GM18520 (cell line): ENCODE results near the gene ILDR1.

ENCODE experiments used
- ATAC-seq: cut with Tn5 transposase; IDR thresholded peaks from one replicate; pipeline ENCODE4 v1.9.1; 2021; ENCODE audit not compliant: unreplicated experiment

The ILDR1 gene

GRCh38 chr3:122021037-122021436, 1.0 kb downstream of the ILDR1 start:
- ATAC-seq = no peak

GRCh38 chr3:122019493-122019892, 2.6 kb downstream of the ILDR1 start:
- peak; percentile 31 for ATAC-seq

GRCh38 chr3:122014741-122015140, 7.3 kb downstream of the ILDR1 start:
- ATAC-seq = peak; percentile 83

GRCh38 chr3:122013448-122013925, 8.6 kb downstream of the ILDR1 start:
- ATAC-seq = no peak

GRCh38 chr3:122012821-122013220, 9.2 kb downstream of the ILDR1 start:
- no peak for ATAC-seq

GRCh38 chr3:122011396-122011795, 10.7 kb downstream of the ILDR1 start:
- no peak for ATAC-seq

- ATAC-seq = no peak
These were observed 11.5 kb downstream of the ILDR1 start for GRCh38 chr3:122010506-122010905.

GRCh38 chr3:122008166-122008565, 13.9 kb downstream of the ILDR1 start:
- no peak for ATAC-seq

- ATAC-seq = no peak
These were observed 15.8 kb downstream of the ILDR1 start for GRCh38 chr3:122006267-122006666.

GRCh38 chr3:122004991-122005565, 17.0 kb downstream of the ILDR1 start:
- ATAC-seq = peak; percentile 33

GRCh38 chr3:122004107-122004506, 17.9 kb downstream of the ILDR1 start:
- no peak for ATAC-seq

GRCh38 chr3:122003606-122004005, 18.4 kb downstream of the ILDR1 start:
- ATAC-seq = no peak

GRCh38 chr3:122003112-122003511, 18.9 kb downstream of the ILDR1 start:
- no peak for ATAC-seq

GRCh38 chr3:122002611-122003010, 19.4 kb downstream of the ILDR1 start:
- ATAC-seq = no peak

- no peak for ATAC-seq
These were observed 20.2 kb downstream of the ILDR1 start for GRCh38 chr3:122001892-122002291.

- no peak for ATAC-seq
These were observed 21.0 kb downstream of the ILDR1 start for GRCh38 chr3:122000936-122001605.

GRCh38 chr3:121999931-122000330, 22.1 kb downstream of the ILDR1 start:
- ATAC-seq = no peak

- no peak for ATAC-seq
These were observed 23.2 kb downstream of the ILDR1 start for GRCh38 chr3:121998611-121999473.

- ATAC-seq = no peak
These were observed 23.9 kb downstream of the ILDR1 start for GRCh38 chr3:121998030-121998580.

GRCh38 chr3:121997372-121997771, 24.7 kb downstream of the ILDR1 start:
- ATAC-seq = no peak

- no peak for ATAC-seq
These were observed 25.6 kb downstream of the ILDR1 start for GRCh38 chr3:121996441-121996840.
